Activated CD4-positive, alpha-beta T cell treated with anti-CD3 and anti-CD28 coated beads, Interleukin-2, amount 50 U/mL, for 1 hour (primary cell): Measurements from ENCODE around the gene SLC25A21.

Experiments
- DNase-seq: peaks from one replicate; pipeline ENCODE4 v3.0.0-alpha.2; 2020

SLC25A21 gene

DNA sequence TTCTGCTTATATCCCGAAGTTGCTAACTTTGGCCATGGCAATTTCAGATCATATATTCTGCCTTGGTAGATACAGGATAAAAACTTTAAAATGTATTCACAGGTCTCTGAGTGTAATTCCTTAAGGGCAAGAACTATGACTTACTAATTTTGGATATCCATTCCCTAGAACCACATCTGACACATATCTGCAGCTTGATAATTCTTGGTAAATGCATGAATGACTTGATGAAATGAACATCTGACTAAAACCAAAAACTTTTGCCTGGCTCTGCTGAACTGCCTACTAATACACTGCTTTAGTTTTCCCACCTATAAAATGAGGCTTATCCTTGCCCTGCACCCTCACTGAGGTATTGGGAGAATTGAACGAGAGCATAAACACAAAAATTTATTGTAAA lies 32.2 kb downstream of the SLC25A21 start:
- no peak for DNase-seq

DNA sequence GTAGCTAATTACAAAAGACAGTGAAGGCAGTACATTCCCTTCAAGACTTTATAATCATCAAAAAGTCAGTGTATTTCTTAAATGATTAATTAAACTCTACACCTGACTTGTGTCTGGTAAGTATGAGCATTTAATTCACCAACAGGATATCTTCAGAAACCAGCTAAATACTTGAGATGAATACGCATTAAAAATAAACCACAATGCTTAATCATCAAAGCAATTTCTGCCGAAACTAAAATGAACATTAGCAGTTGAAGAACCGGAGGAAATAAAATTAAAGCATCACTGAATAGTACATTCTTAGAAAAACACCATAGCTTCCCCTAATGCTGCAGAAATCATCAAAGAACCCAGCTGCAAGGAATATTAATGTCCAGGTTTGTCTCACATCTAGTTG lies 32.7 kb downstream of the SLC25A21 start:
- DNase-seq: no peak

- DNase-seq: no peak
These were observed 33.5 kb downstream of the SLC25A21 start for GRCh38 chr14:37138898-37139297.

- no peak for DNase-seq
These were observed 39.0 kb downstream of the SLC25A21 start for GRCh38 chr14:37133284-37133913.

DNA sequence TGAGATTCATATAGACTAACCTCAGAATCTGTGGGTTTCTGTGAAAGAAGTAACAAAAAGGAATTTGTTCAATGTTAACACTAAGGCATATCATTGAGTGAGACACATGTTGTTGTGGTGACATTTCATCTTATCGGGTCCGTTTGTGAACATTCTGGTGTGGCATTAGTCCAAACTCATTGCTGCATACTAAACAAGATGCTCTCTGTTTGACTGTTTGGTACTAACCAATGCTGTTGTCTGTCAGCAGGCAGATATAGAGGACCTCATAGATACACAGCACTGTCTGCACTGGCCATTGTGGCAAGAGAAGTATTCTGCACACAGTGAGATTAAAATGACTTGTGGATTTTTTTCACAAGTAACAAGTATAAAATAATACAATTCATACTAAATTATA lies 41.2 kb downstream of the SLC25A21 start:
- DNase-seq: no peak

DNA sequence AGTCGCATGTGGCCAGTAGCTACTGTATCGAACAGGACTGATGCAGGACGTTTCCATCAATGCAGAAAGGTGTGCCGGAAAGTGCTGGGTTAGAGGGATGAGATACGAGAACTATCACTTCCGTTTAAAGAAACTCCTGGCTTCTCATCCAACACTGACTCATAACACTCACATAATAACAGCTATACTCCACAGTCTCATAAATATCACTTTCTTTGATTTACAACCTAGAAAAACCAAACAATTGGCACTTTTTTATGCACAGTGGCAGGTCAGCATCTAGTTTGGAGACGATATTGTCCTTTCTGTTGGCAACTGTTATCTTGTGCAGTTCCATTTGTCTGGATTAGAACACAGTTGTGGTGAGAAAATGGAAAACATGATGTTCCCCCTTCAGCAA lies 43.4 kb downstream of the SLC25A21 start:
- DNase-seq: no peak

GRCh38 chr14:37124614-37125013 lies 47.8 kb downstream of the SLC25A21 start:
- DNase-seq: no peak

DNA sequence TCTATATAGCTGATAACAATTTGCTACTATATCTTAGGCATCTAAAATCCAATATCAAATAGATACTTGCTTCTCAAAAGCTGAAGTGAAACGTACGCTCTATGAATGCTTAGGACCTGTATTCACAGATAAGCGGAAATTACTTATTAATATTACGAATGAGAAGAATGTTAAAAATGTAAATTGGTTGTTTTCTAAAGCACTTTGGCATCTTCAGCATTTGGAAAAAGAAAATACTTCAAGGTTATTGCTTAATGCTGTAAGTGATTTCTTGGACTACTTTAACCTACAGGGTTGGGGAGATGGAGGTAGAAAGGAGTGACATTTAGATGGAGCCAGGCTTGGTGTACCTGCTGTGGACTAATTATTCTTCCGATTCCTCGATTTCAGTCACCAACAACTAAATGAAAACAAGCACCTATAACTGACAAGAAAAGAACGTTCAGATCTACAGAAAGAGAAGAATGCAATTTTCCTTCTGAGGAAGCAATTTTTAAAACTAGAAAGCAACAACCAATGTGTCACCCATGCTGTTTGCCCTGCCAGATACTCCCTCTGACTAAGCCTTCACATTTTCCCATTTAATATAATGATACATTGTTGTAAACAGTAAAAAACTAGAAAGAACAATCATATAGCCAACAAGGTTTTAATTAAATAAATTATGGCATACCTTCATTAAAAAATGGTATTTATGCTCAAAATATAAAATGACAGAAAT lies 49.3 kb downstream of the SLC25A21 start:
- no peak for DNase-seq

- DNase-seq: no peak
These were observed 50.1 kb downstream of the SLC25A21 start for GRCh38 chr14:37122288-37122687.

DNA sequence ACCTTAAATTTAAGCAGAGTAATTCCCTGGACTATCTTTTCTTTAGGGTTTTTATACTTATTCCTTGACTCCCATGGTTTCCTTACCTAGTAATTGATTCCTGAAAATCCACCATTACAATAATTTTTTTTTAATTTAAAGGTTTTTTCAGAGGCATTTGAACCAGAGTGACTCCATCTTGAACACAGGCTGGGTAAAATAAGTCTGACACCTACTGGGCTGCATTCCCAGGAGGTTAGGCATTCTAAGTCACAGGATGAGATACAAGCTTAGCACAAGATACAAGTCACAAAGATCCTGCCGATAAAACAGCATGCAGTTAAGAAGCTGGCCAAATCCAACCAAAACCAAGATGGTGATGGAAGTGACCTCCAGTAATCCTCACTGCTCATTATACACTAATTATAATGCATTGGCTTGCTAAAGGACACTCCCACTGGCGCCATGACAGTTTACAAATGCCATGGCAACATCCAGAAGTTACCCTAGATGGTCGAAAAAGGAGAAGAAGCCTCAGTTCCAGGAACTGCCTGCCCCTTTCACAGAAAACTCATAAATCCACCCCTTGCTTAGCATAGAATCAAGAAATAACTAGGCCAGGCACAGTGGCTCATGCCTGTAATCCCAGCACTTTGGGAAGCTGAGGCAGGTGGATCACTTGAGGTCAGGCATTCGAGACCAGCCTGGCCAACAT lies 53.6 kb downstream of the SLC25A21 start:
- DNase-seq: no peak

DNA sequence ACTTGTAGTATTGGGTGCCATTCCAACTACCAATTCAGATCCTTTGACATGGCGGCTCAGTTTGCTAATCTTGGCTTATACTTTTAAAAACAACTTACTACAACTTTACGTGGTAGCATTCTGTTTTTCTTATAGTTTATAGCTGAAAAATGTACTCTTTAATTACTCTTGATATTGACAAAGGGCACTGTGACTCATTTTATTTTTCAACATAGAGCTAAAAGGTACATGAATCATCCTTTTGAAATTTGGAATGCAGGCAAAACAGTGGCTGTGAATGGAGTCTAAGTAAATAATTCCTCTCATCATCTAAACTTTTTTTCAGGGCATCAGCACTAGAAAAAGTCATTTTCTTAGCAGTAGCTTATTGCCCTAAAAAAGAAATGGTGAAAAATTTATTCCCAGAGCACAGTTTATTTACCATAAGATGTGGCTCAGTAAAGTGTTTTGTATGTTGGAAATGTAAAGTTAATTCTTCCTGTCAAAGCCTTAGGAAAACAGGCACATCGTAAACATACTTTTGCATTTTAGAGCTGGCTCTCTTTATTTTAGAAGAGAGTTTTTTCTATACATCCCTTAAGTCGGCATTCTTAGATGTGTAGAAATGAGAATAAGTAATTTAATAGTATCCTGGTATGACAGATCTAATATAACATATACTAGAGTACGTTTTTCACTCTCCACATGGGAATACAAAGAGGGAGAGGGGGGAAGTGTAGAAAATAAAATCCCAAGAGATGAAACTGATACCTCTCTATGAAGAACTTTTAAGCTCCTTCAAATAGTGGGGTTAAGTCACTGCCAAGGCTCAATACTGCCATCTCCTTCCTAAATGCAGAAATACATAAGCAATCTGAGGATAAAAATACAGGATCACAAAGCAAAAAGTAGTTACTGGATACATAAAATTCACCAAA lies 55.2 kb downstream of the SLC25A21 start:
- no peak for DNase-seq

- DNase-seq: no peak
These were observed 57.0 kb downstream of the SLC25A21 start for GRCh38 chr14:37115406-37115805.

GRCh38 chr14:37114559-37114958 lies 57.8 kb downstream of the SLC25A21 start:
- DNase-seq: no peak

GRCh38 chr14:37114002-37114401 lies 58.4 kb downstream of the SLC25A21 start:
- DNase-seq: no peak

DNA sequence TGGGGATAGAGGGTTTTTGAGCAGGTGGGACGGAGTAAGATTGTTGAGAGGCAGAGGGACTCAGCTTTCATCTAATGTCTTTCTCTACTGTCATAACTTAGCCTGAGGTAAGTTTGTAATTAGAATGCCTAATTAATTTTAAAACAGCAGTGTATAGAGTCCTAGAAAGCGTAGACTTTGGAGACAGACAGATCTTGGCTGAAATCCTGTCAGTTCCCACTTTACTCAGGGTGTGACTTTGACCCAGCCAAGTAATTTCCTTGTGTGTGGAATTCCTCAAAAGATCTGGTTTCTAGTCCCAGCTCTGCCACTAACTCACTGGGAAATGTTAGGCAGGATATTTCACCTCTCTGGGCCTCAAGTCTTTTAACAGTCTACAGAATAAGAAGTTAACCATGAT lies 74.3 kb downstream of the SLC25A21 start:
- no peak for DNase-seq

GRCh38 chr14:37094502-37094901 lies 77.9 kb downstream of the SLC25A21 start:
- no peak for DNase-seq

DNA sequence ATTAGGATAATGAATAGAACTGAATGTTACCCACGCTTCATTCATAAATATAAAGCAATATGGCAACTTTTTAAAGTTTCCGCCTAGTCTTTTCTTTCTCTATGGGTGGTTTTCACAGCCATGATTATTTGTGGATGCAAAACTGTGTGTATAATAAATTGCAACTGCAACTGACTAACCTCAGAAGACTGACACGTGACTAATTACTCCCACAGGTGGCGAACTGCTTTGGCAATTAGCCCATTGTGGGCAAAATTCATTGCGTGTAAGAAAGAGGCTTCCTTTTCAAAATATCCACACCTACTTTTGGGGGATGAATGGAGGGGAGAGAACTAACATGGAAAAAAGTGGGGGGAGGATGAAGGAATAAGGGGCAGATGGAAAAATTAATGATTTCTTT lies 79.0 kb downstream of the SLC25A21 start:
- DNase-seq: no peak

- DNase-seq: no peak
These were observed 80.8 kb downstream of the SLC25A21 start for GRCh38 chr14:37091651-37092050.

- DNase-seq: no peak
These were observed 82.4 kb downstream of the SLC25A21 start for GRCh38 chr14:37090026-37090425.

DNA sequence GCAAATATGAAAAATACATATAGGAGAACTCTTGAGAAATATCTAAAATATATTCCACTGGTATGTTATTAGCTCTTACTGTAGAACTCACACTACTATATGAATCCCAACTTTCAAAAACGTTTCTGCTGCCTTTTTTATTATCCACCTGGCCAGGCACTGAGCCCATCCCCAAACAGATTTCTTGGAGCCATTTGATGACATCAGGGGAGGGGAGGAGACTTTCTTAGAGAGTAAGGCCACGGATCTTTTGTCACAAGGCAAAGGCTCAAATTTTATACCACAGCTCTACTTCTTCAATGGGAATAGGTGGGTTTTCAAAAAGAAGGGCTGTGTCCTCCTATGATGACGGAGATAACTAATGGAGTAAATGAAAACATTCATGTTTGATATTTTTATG lies 83.0 kb downstream of the SLC25A21 start:
- DNase-seq: no peak

- DNase-seq: no peak
These were observed 83.8 kb downstream of the SLC25A21 start for GRCh38 chr14:37088356-37089215.

DNA sequence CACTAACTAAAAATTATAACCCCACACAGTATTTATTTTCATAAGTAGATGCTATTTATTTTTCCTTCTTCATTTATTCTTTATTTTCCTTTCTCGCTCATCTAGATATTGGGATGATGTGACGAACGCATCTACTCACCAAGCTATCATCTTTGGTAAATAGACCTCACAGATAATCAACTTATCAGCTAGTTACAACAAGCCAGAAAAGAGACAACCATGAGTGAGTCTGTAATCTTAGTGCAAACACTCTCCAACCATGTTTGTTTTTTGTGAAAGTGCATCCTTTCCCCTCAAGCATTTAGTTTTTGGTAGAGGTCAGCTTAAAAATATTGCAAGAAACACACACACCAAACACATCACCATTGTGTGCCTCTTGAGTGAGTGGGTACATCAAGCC lies 84.9 kb downstream of the SLC25A21 start:
- DNase-seq: no peak
